ENCODE data around the gene TPP1.

TPP1 gene

GRCh38 chr11:6586434-6587359 is 32.5 kb downstream of the TPP1 start:
- DNase-seq = no peak

DNA sequence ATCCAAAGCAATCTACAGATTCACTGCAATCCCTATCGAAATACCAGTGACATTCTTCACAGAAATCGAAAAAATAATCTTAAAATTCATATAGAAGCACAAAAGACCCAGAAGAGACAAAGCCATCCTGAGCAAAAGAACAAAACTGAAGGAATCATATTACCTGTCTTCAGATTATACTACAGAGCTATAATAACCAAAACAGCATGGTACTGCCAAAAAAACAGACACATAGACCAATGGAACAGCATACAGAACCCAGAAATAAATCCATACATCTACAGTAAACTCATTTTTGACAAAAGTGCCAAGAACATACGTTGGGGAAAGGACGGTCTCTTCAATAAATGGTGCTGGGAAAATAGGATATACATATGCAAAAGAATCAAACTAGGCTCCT is 34.7 kb downstream of the TPP1 start:
- no peak for DNase-seq

DNA sequence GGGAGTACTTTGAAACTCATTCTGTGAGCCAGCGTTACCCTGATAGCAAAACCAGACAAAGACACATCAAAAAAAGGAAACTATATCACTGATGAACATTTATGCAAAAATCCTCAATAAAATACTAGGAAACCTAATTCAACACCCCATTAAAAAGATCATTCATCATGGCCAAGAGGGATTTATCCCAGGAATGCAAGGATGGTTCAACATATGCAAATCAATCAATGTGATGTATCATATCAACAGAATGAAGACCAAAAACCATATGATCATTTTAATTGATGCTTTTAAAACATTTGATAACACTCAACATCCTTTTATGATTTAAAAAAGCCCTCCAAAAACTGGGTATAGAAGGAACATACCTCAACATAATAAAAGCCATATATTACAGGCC is 35.6 kb downstream of the TPP1 start:
- no peak for DNase-seq

DNA sequence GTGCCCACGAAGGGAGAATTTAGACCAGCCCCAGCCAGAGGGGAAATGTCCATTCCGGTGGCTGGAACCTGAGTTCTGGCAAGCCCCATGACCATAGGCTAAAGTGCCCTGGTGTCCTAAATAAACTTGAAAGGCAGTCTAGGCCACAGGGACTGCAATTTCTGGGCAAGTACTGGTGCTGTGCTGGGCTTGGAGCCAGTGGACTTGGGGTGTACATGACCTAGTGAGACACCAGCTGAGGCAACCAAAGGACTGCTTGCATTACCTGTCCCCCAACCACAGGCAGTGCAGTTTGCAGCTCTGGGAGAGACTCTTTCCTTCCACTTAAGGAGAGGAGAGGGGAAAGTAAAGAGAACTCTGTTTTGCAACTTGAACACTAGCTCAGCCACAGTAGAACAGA is 39.5 kb downstream of the TPP1 start:
- no peak for DNase-seq

DNA sequence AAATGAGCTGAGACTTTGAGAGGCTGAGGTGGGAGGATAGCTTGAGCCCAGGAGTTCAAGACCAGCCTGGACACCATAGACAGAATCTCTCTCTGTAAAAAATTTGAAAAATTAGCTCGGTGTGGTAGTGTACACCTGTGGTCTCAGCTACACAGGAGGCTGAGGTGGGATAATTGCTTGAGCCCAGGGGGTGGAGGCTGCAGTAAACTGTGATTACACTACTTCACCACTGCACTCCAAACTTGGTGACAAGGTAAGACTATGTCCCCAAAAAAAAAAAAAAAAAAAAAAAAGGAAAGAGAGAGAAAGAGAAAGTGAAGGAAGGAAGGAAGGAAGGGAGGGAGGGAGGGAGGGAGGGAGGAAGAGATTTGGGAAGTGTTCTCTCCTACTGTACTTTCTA is 41.1 kb downstream of the TPP1 start:
- DNase-seq = no peak

DNA sequence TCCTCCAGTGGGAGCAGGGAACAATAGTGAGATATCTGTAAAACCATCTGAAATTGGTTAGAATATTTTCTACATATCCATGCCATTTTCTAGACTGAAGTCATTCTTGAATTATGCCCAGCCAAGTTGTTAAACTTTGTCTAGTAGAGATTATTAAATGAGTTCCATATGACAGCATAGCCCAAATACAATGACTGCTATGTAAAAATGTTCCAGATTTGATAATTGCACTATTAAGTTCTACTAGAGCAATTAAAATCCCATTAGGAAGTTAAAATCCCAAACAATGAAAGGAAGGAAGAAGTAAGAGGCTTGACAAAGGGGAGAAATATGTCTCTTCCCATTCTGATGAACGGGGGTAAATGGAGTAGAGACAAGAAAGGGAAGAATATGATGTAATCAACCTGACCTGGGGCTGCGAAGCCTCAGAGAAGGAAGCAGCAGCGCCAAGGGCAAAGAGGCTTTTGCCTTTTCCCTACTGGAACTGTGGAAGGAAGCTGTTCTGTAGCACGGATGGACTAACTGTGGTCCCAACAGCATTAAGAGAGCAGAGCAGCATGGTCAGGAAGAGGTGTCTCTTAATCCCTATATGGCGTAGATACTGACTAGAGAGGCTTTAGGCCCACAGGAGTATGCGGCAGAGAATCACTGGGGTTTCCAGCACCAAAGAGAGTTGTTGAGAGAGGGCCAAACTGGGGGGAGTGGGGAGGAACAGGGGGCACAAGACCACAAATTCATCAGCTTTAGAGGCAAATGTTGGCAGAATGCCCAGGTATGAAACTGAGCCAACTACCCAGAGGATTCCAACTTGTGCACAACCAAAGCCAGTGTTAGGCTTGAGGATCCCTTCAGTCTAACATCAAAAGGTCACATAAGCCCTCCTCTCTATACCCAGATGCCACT is 42.5 kb downstream of the TPP1 start:
- peak; percentile 28 for DNase-seq

- no peak for DNase-seq
Measured at GRCh38 chr11:6574816-6575715, 44.2 kb downstream of the TPP1 start.

DNA sequence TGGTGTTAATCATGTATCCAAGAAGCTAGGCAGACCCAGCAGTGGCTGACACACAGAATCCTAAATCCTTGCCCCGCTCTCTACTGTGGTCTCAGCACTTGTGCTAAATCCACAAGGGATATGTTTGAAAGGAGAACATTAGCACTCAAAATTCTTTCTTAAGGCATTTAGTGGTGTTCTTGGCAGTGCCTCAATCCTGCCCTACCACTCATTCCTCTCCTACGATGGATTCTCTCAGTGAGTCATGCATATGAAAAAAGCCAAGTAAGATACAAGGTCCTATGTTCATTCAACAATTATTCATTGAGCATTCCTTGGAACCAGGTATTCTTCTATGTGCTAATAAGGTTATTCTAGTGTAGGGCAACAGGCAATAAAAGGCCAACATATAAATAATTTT is 47.0 kb downstream of the TPP1 start:
- no peak for DNase-seq

- no peak for DNase-seq
Measured at GRCh38 chr11:6571434-6572008, 47.7 kb downstream of the TPP1 start.

DNA sequence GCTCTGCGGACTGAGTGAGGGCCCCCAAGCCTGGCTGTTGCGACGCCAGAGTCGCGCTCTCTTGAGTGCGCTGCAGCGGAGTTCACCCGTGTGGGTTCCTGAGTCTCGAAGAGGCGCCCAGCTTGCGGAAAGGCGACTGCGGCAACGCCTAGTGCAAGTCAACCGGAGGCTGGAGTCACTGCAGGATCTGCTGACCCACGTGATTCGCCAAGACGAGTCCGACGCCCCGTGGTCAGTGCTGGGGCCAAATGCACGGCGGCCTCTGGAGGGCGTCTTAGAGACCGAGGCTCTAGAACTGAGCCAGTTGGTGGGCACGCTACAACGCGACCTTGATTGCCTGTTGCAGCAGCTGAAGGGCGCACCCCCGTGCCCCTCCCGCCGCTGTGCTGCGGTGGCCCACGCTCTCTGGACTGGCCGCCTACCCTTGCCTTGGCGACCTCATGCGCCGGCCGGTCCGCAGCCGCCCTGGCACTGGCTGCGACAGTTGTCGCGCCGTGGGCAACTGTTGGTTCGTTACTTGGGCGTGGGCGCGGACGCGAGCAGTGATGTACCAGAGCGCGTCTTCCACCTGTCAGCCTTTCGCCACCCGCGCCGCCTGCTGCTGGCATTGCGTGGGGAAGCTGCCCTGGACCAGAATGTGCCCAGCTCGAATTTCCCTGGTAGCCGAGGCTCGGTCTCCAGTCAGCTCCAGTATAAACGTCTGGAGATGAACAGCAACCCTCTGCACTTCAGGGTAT is 48.4 kb downstream of the TPP1 start:
- DNase-seq = no peak

DNA sequence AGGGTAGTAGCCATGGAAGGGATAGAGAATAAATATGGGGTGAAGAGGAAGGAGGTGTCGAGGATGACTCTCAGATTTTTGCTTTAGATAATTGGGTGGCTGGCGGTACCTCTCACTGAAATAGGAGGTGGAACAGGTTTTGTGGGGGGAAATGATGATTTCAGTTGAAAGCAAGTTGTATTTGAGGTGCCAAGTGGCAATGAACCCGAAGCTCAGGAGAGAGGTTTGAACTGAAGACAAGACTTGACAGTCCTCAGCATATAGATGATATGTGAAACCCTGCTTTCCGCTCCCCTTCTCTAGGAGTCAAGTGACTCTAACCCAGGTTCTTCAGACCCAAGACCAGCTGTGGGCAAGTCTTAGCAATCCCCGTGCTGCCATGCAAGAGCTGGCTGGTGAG is 49.5 kb downstream of the TPP1 start:
- no peak for DNase-seq

GRCh38 chr11:6568191-6568918 is 50.9 kb downstream of the TPP1 start:
- DNase-seq = no peak

GRCh38 chr11:6567371-6567745 is 51.9 kb downstream of the TPP1 start:
- DNase-seq = no peak

GRCh38 chr11:6566704-6567370 is 52.4 kb downstream of the TPP1 start:
- no peak for DNase-seq

- DNase-seq = no peak
Measured at GRCh38 chr11:6565988-6566703, 53.1 kb downstream of the TPP1 start.

GRCh38 chr11:6565325-6565724 is 53.9 kb downstream of the TPP1 start:
- no peak for DNase-seq

DNA sequence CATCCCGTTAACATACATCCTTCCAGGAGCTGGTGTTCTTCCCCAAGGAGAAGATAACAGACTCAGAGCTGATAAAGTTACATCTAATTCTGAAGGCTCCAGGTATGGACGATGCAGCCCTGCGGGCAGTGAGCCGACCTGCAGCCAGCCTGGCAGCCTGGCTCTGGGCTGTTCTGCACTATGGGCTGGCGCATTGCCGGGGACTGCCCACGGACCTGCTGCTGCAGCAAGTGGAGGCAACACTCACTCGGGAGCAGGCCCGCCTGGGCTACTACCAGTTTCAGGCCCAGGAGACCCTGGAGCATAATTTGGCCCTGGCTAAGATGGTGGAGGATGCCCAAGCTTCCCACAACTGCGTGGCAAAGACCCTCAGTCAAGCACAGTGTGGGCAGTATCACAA is 55.6 kb downstream of the TPP1 start:
- no peak for DNase-seq

DNA sequence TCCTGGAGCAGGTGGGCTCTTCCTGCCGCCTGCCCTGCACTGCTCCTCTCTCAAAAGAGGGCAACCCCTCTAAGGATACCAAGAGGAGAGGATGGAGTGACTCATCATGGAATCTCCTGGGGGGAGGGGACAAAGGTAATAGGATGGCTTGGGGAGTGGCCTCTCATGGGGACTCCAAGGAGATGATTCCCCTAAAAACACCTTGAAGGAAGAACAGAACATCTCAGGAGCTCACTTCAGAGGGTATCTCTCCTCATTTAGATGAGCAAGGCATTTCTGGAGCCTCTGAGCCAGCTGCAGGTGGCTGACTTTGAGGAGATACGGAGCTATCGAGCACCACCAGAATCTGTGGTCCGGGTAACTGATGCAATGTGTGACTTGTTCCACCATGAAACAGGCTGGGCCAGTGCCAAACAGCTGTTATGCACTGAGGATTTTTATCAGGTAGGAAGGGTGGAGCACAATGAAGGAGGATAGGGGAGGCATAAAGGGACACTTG is 56.1 kb downstream of the TPP1 start:
- DNase-seq = no peak

Measured in inflammatory macrophage treated with lipopolysaccharide for 4 hours (primary cell).